GF-D8 (cell line): ENCODE measurements around the gene SP3.

Experiments
- DNase-seq: peaks from one replicate; lab custom pipeline; 2025; lab: John Stamatoyannopoulos, UW

The SP3 gene

GRCh38 chr2:173996766-173997165, 31.6 kb upstream of the SP3 start:
- DNase-seq, result no peak

- no peak for DNase-seq
These were observed 28.3 kb upstream of the SP3 start for GRCh38 chr2:173993459-173993858.

- DNase-seq, result no peak
These were observed 26.8 kb upstream of the SP3 start for GRCh38 chr2:173991856-173992588.

DNA sequence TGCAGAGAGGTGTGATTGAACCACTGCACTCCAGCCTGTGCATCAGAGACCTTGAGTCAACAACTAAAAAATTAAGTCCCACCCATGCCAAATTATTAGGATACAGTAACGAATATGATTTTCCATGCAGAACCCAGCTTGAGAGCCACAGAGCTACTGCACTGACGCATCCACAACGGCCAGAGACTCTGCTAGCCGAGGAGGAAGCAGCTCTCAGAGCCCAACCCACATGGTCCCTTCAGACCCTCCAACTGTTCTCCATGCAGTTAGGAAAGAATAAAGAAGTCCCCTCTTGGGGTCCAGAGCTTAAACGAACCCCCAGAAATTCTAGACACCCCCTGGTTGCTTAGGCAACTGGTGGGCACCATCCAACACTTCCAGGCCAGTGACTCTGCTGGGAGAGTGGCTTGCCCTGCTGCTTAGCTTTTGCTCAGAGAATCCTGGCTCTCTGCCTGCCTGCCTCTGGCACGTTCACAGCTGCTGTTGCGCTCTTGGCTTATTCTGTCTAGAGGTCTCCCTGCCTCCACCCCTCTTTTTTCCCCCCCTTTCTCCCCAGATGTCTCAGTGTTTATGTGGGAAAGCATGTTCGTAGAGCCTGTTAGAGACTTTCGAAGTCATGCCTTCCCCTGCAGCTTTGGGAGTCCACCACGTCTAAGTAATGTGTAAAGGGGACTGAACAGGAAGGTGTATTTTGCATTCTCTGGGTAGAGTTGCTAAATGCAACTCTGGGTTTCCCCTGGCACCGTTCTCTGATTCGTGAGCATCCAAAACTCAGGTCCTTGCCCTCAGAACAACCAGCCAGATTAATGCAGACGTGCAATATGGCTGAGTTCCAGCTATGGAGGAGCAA, 26.0 kb upstream of the SP3 start:
- DNase-seq, result no peak

DNA sequence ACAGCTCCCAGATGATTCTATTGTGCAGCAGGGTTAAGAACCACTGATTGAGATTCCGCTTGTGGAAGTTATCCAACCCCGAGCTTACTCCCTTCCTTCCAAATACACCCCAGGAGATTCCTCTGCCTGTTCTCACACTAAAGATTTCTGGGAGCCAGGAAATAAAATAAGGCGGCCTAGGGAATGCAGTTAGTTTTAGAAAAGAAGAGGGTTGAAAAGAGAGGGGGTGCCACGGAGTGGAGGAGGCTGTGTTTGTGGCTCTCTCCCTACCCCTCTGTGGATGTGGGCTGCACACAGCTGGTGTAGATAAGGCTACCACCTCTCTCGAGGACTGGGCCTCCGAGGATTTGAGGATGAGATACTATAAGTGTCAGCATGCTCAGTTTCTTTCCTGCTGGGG, 25.1 kb upstream of the SP3 start:
- no peak for DNase-seq

GRCh38 chr2:173989884-173990215, 24.7 kb upstream of the SP3 start:
- no peak for DNase-seq

- DNase-seq, result no peak
These were observed 24.1 kb upstream of the SP3 start for GRCh38 chr2:173989160-173989883.

DNA sequence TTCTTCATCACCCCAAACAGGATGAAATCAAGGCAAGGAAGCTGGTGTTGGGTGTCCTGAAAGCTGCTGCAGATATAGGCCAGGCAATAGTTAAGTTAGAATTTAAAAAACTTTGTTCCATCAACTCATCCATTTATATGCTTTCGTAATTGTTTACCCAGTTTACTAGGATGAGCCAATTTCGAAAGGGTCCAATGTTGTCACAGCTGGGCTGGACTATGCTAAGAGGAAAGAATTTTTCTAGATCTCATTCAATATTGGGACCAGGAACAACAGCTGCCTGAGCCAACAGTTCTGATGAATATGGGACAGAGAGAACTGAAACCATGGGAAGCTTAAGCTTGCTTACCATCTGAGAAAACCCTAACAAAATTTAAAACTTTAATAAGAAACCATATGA, 21.6 kb upstream of the SP3 start:
- no peak for DNase-seq

- no peak for DNase-seq
These were observed 20.4 kb upstream of the SP3 start for GRCh38 chr2:173985605-173985992.

DNA sequence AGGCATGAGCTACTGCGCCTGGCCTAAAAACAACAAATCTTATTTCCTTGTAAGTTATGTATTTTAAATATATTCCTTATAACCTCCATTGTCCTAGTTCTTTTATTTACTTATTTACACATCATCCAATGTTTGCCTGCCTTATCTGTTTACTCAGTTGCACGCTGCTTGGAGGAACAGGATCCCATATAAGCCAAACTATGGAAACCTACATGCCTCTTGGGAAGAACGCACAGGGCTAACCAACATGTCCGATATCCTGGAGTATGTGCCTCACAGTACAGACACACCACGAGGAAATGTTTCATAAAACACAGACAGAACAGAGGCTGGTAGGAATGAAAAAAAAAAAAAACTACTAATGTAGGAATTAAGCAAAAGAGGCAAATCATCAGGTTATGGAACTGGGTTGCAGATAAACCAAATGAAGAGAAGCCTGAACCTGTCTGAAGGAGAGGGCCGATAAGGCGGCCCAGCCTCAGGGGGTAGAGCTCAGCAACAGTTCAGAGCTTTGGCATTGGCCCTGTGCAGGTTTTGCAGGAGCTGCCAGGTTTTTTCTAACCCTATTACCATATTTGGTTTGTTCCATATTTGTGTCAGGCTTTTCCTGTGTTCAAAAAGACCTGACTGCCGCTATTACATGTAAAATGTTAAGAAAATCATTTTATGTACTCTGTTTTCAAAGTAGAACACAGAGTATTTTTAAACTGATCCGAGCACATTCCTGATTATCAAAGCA, 19.9 kb upstream of the SP3 start:
- no peak for DNase-seq

GRCh38 chr2:173983391-173983871, 18.3 kb upstream of the SP3 start:
- no peak for DNase-seq

DNA sequence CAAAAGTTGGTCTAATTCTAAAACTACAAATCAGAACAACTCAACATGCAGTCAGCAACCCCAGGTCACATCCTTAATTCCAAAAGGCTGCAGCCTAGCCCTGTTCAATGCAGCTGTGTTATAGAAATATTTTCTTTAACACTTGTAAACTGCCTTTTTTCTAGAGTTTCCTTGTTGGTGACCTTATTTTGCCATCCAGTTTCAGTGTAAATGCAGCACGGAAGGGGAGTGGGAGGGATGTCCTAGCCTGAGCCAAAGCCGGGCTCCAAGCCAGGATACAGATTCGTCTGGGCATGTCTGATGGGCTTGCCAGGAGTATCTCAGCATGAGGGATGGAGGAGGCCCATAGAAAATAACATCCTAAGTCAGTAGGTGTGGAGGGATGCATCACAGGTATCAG, 17.7 kb upstream of the SP3 start:
- DNase-seq, result no peak

GRCh38 chr2:173982182-173982714, 17.1 kb upstream of the SP3 start:
- DNase-seq, result no peak

- no peak for DNase-seq
These were observed 16.3 kb upstream of the SP3 start for GRCh38 chr2:173981520-173981919.

- DNase-seq, result no peak
These were observed 14.7 kb upstream of the SP3 start for GRCh38 chr2:173979751-173980351.

GRCh38 chr2:173978447-173978846, 13.3 kb upstream of the SP3 start:
- no peak for DNase-seq

DNA sequence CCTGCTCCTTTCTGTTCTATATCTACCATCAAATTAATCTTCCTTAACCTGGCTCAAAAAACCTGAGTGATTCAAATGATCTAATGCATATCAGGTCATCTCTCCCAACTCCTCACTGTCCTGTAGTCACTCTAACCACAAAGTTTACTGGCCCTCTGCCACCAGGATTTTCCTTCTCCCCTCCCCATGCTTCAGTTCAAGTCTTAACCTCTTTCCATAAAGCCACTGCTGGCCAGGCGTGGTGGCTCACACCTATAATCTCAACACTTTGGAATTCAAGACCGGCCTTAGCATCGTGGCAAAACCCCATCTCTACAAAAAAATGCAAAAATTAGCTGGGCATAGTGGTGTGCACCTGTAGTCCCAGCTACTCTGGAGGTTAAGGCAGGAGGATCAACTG, 7.5 kb upstream of the SP3 start:
- DNase-seq, result no peak

GRCh38 chr2:173972165-173972564, 7.0 kb upstream of the SP3 start:
- DNase-seq, result no peak

DNA sequence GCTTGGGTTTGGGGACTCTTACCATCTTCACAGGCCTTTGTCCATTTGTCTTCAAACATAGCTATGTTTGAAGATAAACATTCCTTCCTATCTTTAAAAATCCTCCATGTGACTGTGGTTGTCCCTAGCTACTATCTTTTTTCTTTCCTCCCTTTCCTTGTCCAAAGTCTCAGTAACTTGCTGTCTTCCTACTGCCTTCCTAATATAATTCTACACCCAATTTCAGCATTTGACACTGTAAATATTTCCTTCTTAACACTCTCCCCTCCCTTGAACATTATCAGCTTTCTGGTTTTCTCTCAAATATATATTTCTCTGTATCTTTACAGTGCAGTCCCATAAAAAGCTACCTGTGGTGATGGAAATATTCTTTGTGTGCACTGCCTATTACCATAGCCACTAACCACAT, 5.3 kb upstream of the SP3 start:
- no peak for DNase-seq

DNA sequence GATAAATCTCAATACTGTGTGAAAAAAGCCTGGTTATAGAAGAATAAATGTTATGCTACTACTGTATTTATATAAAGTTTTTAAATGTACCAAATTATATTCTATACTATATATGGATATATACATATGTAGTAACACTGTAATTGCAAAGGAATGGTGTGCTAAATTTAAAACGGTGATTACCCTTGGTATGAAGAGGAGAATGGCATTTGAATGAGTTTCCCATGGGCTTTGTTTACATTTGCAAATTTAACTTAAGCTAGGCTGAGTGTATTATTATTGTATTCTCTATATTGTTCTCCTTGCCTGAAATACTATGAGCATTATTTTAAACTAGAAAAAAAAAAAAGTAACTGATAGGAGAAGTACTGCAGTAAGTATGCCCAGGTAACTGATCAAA, 4.7 kb upstream of the SP3 start:
- DNase-seq, result no peak

DNA sequence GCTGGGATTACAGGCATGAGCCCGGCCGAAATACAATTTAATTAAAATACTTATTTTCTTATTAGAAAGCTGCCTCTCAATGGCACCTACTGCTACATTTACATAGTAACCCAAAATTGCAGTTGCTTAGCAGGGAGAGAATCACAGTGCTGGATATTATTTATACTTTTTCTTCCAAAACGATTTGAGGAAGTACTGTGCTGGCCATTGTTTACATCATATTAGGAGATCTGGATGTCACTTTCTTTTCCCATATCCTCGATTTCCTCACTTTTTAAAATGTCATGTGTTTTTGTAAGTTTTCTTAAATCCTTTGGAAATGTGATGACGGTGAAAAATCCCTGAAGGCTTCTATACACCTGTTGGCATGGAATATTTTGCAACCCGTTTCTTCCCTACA, 3.4 kb upstream of the SP3 start:
- no peak for DNase-seq
